H1 (cell line): ENCODE data around the gene DHX32. TPM values are rescaled to one million over a fixed set of nuclear protein-coding genes. Genes with fewer than 3 reads are reported as not detected.
A peak's percentile ranks its signal among the peaks of the same experiment; 100 is the strongest.

Source experiments
- CTCF ChIA-PET: fragments of 300-600 bp; sonication (Branson Sonifier 250); formaldehyde crosslinking; loops from one replicate; lab custom pipeline; 2021; ENCODE audit not compliant: partially characterized antibody; lab: Charles Lee
- POLR2A ChIA-PET: fragments of 300-600 bp; sonication (Branson Sonifier 250); formaldehyde crosslinking; loops from one replicate; lab custom pipeline; 2021; ENCODE audit warnings: inconsistent platforms; ENCODE audit not compliant: partially characterized antibody; lab: Charles Lee
- DNase-seq, 2 experiments: peaks; one replicate each; pipeline versions ENCODE4 v3.0.0 to v3.0.0-alpha.2; 2010 to 2022; ENCODE audit warnings: low spot score in 2 of 2, low read depth in 1 of 2, mixed read lengths in 1 of 2
- FAIRE-seq: peaks from 2 replicates; lab custom pipeline; 2011; peaks lifted over from hg19 to GRCh38; lab: Jason Lieb, UNC
- H2AFZ ChIP-seq: 2 replicates; pipeline ENCODE4 v1.8.1; 2012; ENCODE audit warnings: low read length, inconsistent platforms
- H2AK5ac ChIP-seq: 2 replicates; pipeline ENCODE4 v1.6.1; 2013; ENCODE audit warnings: low read depth, low read length
- H2BK120ac ChIP-seq: replicated peaks from 2 replicates; pipeline ENCODE3; 2013; ENCODE audit warnings: low read depth, low read length, inconsistent platforms
- H2BK12ac ChIP-seq: 2 replicates; pipeline ENCODE4 v1.6.1; 2013; ENCODE audit warnings: low read depth, low read length
- H2BK15ac ChIP-seq: 2 replicates; pipeline ENCODE4 v1.6.1; 2013; ENCODE audit warnings: low read length
- H2BK20ac ChIP-seq: 2 replicates; pipeline ENCODE4 v1.6.1; 2013; ENCODE audit warnings: low read length
- H2BK5ac ChIP-seq: 2 replicates; pipeline ENCODE4 v1.6.1; 2013; ENCODE audit warnings: low read depth, low read length
- H3K14ac ChIP-seq: 2 replicates; pipeline ENCODE4 v1.6.1; 2013; ENCODE audit warnings: inconsistent platforms; ENCODE audit not compliant: insufficient read length
- H3K18ac ChIP-seq: 2 replicates; pipeline ENCODE4 v1.6.1; 2013; ENCODE audit warnings: low read length; ENCODE audit errors: extremely low read depth
- H3K23ac ChIP-seq: 2 replicates; pipeline ENCODE4 v1.6.1; 2013; ENCODE audit warnings: inconsistent platforms; ENCODE audit not compliant: insufficient read length
- H3K23me2 ChIP-seq: 2 replicates; pipeline ENCODE4 v1.6.1; 2013; ENCODE audit warnings: low read depth, low read length
- H3K27ac ChIP-seq: 2 replicates; pipeline ENCODE4 v1.6.1; 2011; ENCODE audit warnings: low read depth, low read length, inconsistent platforms
- H3K27me3 ChIP-seq, 4 experiments: replicated peaks in 1 of 4; 1 replicate in 1 of 4; 2 replicates in 3 of 4; pipeline versions ENCODE4 v1.6.1 to v1.8.1; 2011 to 2013; ENCODE audit warnings: low read length in 3 of 4, mild to moderate bottlenecking in 3 of 4, inconsistent platforms in 2 of 4, mixed read lengths in 2 of 4, moderate library complexity in 1 of 4; ENCODE audit not compliant: control insufficient read depth in 3 of 4, insufficient read depth in 3 of 4; ENCODE audit errors: extremely low read depth in 1 of 4
- H3K36me3 ChIP-seq, 4 experiments: 2 replicates each; pipeline versions ENCODE4 v1.6.1 to v1.8.1; 2011 to 2013; ENCODE audit warnings: mild to moderate bottlenecking in 4 of 4, low read length in 3 of 4, moderate library complexity in 2 of 4, control low read depth in 1 of 4, inconsistent platforms in 1 of 4; ENCODE audit not compliant: insufficient read depth in 4 of 4, control insufficient read depth in 2 of 4
- H3K4ac ChIP-seq: replicated peaks from 2 replicates; pipeline ENCODE3; 2013; ENCODE audit warnings: low read length, low read depth, mixed read lengths, inconsistent platforms; ENCODE audit not compliant: insufficient read length
- H3K4me1 ChIP-seq, 4 experiments: replicated peaks in 1 of 4; 1 replicate in 1 of 4; 2 replicates in 3 of 4; pipeline versions ENCODE4 v1.6.1 to v1.8.1; 2011 to 2013; ENCODE audit warnings: low read length in 3 of 4, inconsistent platforms in 2 of 4, mixed read lengths in 1 of 4; ENCODE audit not compliant: insufficient read depth in 4 of 4, control insufficient read depth in 3 of 4
- H3K4me2 ChIP-seq, 2 experiments: 2 replicates each; pipeline versions ENCODE4 v1.6.1 to v1.8.1; 2011 to 2013; ENCODE audit warnings: low read depth in 2 of 2, low read length in 2 of 2, control low read depth in 1 of 2, inconsistent platforms in 1 of 2, mild to moderate bottlenecking in 1 of 2; ENCODE audit not compliant: insufficient read depth in 1 of 2
- H3K4me3 ChIP-seq, 4 experiments: fragments of 200-600, 300-600 bp in 1 of 4; sonication (generic), shearing (Covaris generic), sonication (Bioruptor Twin) in 1 of 4; 2 replicates each; pipeline versions ENCODE4 v1.5.1 to v1.8.1; 2011 to 2016; ENCODE audit warnings: low read length in 4 of 4, low read depth in 3 of 4, control low read depth in 2 of 4, inconsistent platforms in 2 of 4, mild to moderate bottlenecking in 2 of 4, mixed read lengths in 1 of 4, moderate library complexity in 1 of 4; ENCODE audit not compliant: insufficient read depth in 2 of 4; ENCODE audit errors: extremely low read depth in 1 of 4
- H3K56ac ChIP-seq: replicated peaks from 2 replicates; pipeline ENCODE3; 2013; ENCODE audit warnings: low read depth, mild to moderate bottlenecking, mixed read lengths, low read length, inconsistent platforms; ENCODE audit not compliant: insufficient read length
- H3K79me1 ChIP-seq: 2 replicates; pipeline ENCODE4 v1.6.1; 2013; ENCODE audit warnings: low read depth, low read length, control low read depth
- H3K79me2 ChIP-seq, 2 experiments: 2 replicates each; pipeline versions ENCODE4 v1.6.1 to v1.8.1; 2012 to 2013; ENCODE audit warnings: low read length in 2 of 2, mild to moderate bottlenecking in 2 of 2, inconsistent platforms in 1 of 2; ENCODE audit not compliant: insufficient read depth in 2 of 2, control insufficient read depth in 1 of 2
- H3K9ac ChIP-seq, 4 experiments: replicated peaks in 1 of 4; 1 replicate in 1 of 4; 2 replicates in 3 of 4; pipeline versions ENCODE4 v1.6.1 to v1.8.1; 2011 to 2013; ENCODE audit warnings: low read depth in 3 of 4, low read length in 3 of 4, control low read depth in 2 of 4, mild to moderate bottlenecking in 2 of 4, moderate library complexity in 2 of 4, inconsistent platforms in 1 of 4; ENCODE audit errors: extremely low read depth in 1 of 4
- H3K9me3 ChIP-seq, 2 experiments: 2 replicates each; pipeline versions ENCODE4 v1.6.1 to v1.8.1; 2012 to 2013; ENCODE audit warnings: mild to moderate bottlenecking in 2 of 2, moderate library complexity in 2 of 2, control low read depth in 1 of 2, inconsistent platforms in 1 of 2, low read depth in 1 of 2, low read length in 1 of 2, mixed read lengths in 1 of 2; ENCODE audit not compliant: insufficient read depth in 2 of 2
- H4K20me1 ChIP-seq, 2 experiments: replicated peaks in 1 of 2; 2 replicates each; pipeline versions ENCODE3 to v1.8.1; 2011 to 2013; ENCODE audit warnings: inconsistent platforms in 2 of 2, low read length in 2 of 2, mild to moderate bottlenecking in 1 of 2; ENCODE audit not compliant: insufficient read depth in 2 of 2, control insufficient read depth in 1 of 2
- H4K5ac ChIP-seq: 2 replicates; pipeline ENCODE4 v1.6.1; 2013; ENCODE audit warnings: low read length, low read depth, mixed read lengths, inconsistent platforms; ENCODE audit not compliant: insufficient read length
- H4K8ac ChIP-seq: 2 replicates; pipeline ENCODE4 v1.8.0; 2013; ENCODE audit warnings: mild to moderate bottlenecking, moderate library complexity, low read length, inconsistent platforms; ENCODE audit not compliant: insufficient read depth; ENCODE audit errors: extremely low read depth
- H4K91ac ChIP-seq: replicated peaks from 2 replicates; pipeline ENCODE3; 2013; ENCODE audit warnings: low read length, mixed read lengths, inconsistent platforms; ENCODE audit not compliant: insufficient read length
- POLR2A ChIP-seq, 2 experiments: IDR thresholded peaks; 1 replicate in 1 of 2; 2 replicates in 1 of 2; pipeline ENCODE4 v1.6.1; 2011; ENCODE audit warnings: low read depth in 2 of 2, low read length in 2 of 2, mild to moderate bottlenecking in 2 of 2; ENCODE audit errors: control extremely low read depth in 1 of 2
- POLR2AphosphoS5 ChIP-seq: IDR thresholded peaks from 2 replicates; pipeline ENCODE4 v1.6.1; 2011; ENCODE audit warnings: low read depth, low read length
- WGBS, 2 experiments: shearing (Covaris generic) in 1 of 2; methylation state at CpG; one replicate each; pipeline versions ENCODE4 v1.1.6 to v1.1.7; 2013 to 2015; ENCODE audit warnings: low lambda C conversion rate in 2 of 2, mixed read lengths in 2 of 2, inconsistent platforms in 1 of 2, low coverage in 1 of 2, missing lambda C conversion rate in 1 of 2; ENCODE audit not compliant: insufficient replicate concordance in 2 of 2, insufficient coverage in 1 of 2, insufficient read length in 1 of 2; ENCODE audit errors: extremely low coverage in 1 of 2, missing lambda C conversion rate in 1 of 2; 5-methylcytosine and 5-hydroxymethylcytosine counted together
- polyA plus RNA-seq, 7 experiments: library from polyadenylated mRNA; depleted of rRNA in 3 of 7; stranded (reverse) in 5 of 7; unstranded in 2 of 7; fragments of >200 nt in 5 of 7; fragments of 200-250 nt in 2 of 7; gene quantifications; 1 replicate in 5 of 7; 2 replicates in 1 of 7; 4 replicates in 1 of 7; pipeline versions ENCODE4 v1.2.1 to v1.2.3, GENCODE V29; 2011 to 2013; ENCODE audit warnings: missing spikeins in 2 of 7, mixed read lengths in 2 of 7
- total RNA-seq: library from RNA; stranded (reverse); fragmentation: NEBNext Ultra II Directional; extraction: Animal tissue kit (Norgen Biotek cat#: 25700); gene quantifications from 2 replicates; pipeline ENCODE4 v1.2.1, GENCODE V29; 2021

DHX32 gene
- total and polyA plus RNA-seq, 2 of the 8 experiments (the other 6 are each of a cell fraction or from before 2014, with no cell fraction given) = 12.4 to 15.8 TPM

DNA sequence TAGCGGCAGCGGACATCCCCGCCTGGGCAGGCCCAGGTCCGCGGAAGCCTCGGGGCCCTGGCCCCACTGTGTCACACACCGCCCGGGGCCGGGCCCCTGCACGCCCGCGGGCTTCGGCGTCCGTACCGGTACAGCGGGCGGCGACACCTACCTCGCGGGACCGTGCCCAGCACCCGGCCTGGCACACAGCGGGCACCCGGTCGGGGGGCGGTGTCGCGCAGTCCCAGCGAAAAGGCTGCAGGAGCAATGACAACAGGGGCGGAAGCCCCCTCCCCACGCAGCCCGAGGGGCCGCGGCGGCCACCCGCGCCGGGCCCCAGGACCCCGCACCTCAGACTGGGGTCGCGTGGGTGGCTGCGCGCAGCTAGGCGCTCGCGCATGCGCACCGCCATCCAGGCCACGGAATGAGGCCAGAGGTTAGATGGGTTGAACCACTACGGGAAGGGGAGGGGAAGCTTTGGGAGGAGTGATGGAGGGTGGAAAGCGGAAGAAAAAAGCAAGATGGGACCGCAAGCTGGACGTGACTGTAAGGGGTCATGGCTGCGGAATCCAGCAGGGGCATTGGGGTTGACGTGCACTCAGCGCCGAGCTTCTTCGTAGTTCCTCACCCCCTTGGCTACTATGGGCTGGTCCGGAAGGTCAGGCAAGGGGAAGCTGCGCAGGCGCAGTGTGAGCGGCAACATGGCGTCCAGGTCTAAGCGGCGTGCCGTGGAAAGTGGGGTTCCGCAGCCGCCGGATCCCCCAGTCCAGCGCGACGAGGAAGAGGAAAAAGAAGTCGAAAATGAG lies 58.0 kb downstream of the DHX32 start, which contains the start of the genes BCCIP and UROS:
BCCIP (plus strand) TSS at position 669 of the 785 bp plus-strand sequence; CDS start at position 681, 12 bp downstream.
UROS (minus strand) TSS at position 381 of the 785 bp plus-strand sequence. CDS start 6,759 bp downstream, outside the sequence.
- Histone ChIP-seq H2AK5ac (no peak within 1 kb of the TSS), H3K27ac (peak within 1 kb of the TSS; percentile 100), H3K14ac (no peak within 1 kb of the TSS), H3K9ac (peak within 1 kb of the TSS; percentile 81 to 100 (median 98)), H4K20me1 (peaks cover 0 to 3% of the 10 kb centered on the region in 2 experiments), H4K91ac (peak within 1 kb of the TSS; percentile 100), H3K56ac (peak within 1 kb of the TSS; percentile 92), H3K4me3 (peak within 1 kb of the TSS; percentile 94 to 100 (median 97)), H2BK120ac (peak within 1 kb of the TSS; percentile 100), H3K23me2 (no peaks in the 10 kb centered on the region; the same call in 1 of the 2 replicates), H2AFZ (peak within 1 kb of the TSS; percentile 100), H4K8ac (peak within 1 kb of the TSS; percentile 99), H3K27me3 (no peaks in the 10 kb centered on the region), H3K4me1 (peaks cover 0 to 2% (median 0%) of the 10 kb centered on the region in 4 experiments; a peak in 2 of 7 replicates), H3K79me1 (peaks cover 2% of the 10 kb centered on the region; the same call in 1 of the 2 replicates), H2BK12ac (peak within 1 kb of the TSS; percentile 100), H3K18ac (peak within 1 kb of the TSS; percentile 100), H2BK20ac (peak within 1 kb of the TSS; percentile 100), H4K5ac (peak within 1 kb of the TSS; percentile 97), H3K23ac (no peak within 1 kb of the TSS), H3K9me3 (no peaks in the 10 kb centered on the region), H2BK15ac (peak within 1 kb of the TSS; percentile 99), H3K36me3 (peaks cover 6 to 22% (median 13%) of the 10 kb centered on the region in 4 experiments; a peak in 6 of 8 replicates), H2BK5ac (peak within 1 kb of the TSS; percentile 100), H3K4ac (peak within 1 kb of the TSS; percentile 96), H3K4me2 (peak within 1 kb of the TSS; percentile 74 to 99), H3K79me2 (peaks cover 26 to 42% of the 10 kb centered on the region in 2 experiments)
- no peak for FAIRE-seq
- ChIA-PET POLR2A (interaction anchor here (1.1 to 2.3 kb wide), 3 partner anchors 12 to 27 kb away, joined by 3 to 7 read pairs (median 4); no protein-coding TSS in a partner anchor), CTCF (interaction anchor here (1.0 kb wide), 1 partner anchor 51 kb away, joined by 3 read pairs; no protein-coding TSS in a partner anchor)
- 1% methylated on average over 34 of the region's 74 CpGs; no CpG with 5 or more reads in 1 of the 2 experiments for WGBS, 2 experiments
- DNase-seq = peak; percentile 59 to 93
- TF ChIP-seq POLR2AphosphoS5 (peak; percentile 77; the same call in 1 of the 2 replicates), POLR2A (IDR thresholded peaks at IDR 0.05; ENCODE audit: control extremely low read depth in 1 of 2, low read depth in 2 of 2, low read length in 2 of 2) (peak in 1 of 2 experiments; percentile 69; a peak in 2 of 3 replicates)
